AG08396 (cell line): ENCODE results near the gene PPP2CA.
"Not testable (repeated sequence)": the region's sequence is repeated elsewhere in the genome, so short reads cannot be mapped to it uniquely, and the experiment has no call there.

Experiments used
- DNase-seq: peaks from one replicate; pipeline ENCODE4 v3.0.0; 2012; ENCODE audit warnings: low spot score, mixed read lengths

Gene PPP2CA

GRCh38 chr5:134189031-134189430 is 36.8 kb downstream of the PPP2CA start:
- DNase-seq: no peak

- DNase-seq: no peak
Observed at GRCh38 chr5:134188092-134188491, 37.8 kb downstream of the PPP2CA start.

- DNase-seq: peak; percentile 83
Observed at GRCh38 chr5:134184155-134185135, 41.4 kb downstream of the PPP2CA start.

DNA sequence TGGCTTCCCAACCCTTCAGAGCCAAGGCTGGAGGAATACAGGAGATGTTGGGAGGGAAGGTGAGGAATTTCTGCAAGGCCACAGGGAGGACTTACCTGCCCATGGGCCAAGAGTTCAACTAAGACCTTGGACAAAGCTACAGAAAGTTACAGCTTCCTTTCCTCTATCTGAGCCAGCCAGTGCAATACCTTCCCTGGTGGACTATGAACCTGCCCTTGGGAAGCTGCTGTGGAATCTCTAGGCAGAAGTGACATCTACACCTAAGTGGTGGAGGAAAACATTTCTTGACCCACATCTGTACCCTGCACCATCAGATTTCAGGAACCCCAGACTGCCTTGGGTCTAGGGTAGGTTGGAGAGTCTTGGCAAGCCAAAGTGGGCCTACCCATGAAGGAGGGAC is 42.4 kb downstream of the PPP2CA start:
- DNase-seq: no peak

DNA sequence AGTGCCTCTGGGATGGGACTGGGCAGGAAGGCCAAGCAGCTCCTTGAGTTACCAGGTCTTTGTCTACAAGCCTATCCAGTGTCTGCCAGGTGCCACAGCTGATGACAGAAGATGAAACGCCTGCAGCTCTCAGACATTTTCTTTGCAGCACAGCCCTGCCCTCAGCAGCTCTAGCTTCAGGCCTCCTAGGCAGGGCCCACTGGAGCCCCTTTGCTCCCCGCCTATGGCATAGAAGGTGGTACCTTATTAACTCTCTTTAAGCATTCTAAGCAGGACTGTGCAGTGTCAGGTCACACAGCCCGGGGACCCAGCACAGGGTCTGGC is 47.8 kb downstream of the PPP2CA start:
- DNase-seq: no peak

GRCh38 chr5:134177369-134178095 is 48.3 kb downstream of the PPP2CA start:
- DNase-seq: no peak

- peak; percentile 95 for DNase-seq
Observed at GRCh38 chr5:134176511-134177368, 49.1 kb downstream of the PPP2CA start, which contains the start of gene SKP1. SKP1 (minus strand) TSS chr5:134176950; CDS start chr5:134174022, 2,928 bp downstream.

- DNase-seq: peak; percentile 35
Observed at GRCh38 chr5:134175921-134176510, 49.9 kb downstream of the PPP2CA start.

DNA sequence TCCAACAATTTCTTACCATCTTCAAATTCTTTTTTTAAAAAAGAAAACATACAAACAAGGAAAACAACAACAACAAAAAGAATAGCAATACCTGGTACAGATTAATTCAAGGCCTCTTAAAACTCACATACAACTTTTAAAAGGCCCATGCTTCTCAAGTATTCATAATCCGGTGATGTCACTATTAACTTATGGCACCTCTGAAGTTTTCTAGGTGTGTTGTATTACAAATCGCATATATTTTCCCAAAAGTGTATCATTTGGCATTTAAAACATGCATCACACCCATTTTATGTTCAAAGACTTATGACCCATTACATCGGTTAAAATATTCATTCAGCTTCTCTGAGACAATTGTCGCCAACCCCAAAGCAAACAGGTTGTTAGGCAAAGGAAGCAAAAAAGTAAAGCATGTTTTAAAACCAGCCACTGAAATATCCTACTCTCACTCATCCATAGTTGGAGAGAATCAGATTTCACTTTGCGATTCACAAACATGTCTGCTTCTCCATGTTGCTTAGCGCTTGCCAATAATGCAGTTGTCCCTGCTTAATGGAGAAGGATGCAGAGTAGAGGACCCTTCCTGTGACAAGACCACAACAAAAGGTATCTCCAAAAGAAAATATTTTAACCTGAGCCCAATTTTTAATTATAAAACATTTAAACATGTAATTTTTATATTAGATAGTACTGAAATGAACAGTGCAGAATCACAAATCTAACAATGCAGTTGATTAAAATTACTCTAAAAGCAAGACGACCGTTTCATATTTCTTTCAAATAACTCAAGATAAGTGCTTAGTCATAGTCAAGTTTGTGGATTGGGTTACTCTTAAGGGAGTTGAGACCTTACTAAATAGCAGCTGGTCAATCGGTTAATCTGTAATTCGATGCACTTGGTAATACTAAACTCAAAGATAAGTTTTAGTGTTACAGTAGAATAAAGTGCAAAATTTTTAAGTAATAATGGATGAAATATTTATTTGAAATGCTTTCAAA is 50.7 kb downstream of the PPP2CA start:
- DNase-seq: no peak

GRCh38 chr5:134171972-134172371 is 53.9 kb downstream of the PPP2CA start:
- DNase-seq: no peak

- no peak for DNase-seq
Observed at GRCh38 chr5:134162592-134162991, 63.3 kb downstream of the PPP2CA start.

- no peak for DNase-seq
Observed at GRCh38 chr5:134161513-134162395, 64.1 kb downstream of the PPP2CA start.

DNA sequence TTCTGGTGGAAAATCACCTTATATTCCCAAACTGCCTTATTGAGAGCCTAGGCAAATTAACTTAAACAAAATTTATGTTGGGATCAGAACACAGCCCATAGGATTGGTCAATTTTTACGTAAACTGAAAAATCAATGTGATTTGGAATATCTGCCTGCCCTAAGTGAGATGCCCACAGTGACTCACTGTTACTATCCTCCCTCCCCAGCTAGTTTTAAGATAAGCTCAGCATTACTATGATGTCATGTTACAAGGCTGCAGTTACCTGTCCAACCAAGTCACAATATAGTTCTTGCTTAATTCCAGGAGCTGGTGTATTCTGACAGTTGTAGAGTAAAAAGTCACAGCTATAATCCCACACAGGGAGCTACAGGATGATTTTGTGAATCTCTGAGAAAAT is 72.2 kb downstream of the PPP2CA start:
- DNase-seq: no peak

GRCh38 chr5:134153241-134153640 is 72.6 kb downstream of the PPP2CA start:
- no peak for DNase-seq

DNA sequence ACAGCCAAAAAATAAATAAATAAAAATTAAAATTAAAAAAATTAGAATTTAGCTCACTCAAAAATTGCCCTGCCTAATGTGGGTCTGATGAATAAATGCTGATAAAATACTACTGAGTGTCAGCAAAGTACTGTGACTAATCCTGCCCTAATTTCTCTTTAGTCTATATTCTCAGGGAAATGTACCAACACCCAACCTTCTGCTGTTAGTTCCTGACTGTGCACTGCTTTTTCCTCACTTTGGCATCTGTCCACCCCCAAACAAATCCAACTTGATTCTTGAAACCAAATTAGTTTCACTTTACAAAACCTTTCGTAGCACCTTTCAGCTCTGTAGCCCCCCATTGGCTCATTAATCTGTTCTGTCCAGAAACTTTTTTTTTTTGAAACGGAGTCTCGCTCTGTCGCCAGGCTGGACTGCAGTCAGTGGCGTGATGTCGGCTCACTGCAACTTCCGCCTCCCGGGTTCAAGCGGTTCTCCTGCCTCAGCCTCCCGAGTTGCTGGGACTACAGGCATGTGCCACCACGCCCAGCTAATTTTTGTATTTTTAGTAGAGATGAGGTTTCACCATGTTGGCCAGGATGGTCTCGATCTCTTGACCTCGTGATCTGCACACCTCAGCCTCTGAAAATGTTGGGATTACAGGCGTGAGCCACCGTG is 73.6 kb downstream of the PPP2CA start:
- not testable (repeated sequence) for DNase-seq

GRCh38 chr5:134151723-134152122 is 74.2 kb downstream of the PPP2CA start:
- no peak for DNase-seq

DNA sequence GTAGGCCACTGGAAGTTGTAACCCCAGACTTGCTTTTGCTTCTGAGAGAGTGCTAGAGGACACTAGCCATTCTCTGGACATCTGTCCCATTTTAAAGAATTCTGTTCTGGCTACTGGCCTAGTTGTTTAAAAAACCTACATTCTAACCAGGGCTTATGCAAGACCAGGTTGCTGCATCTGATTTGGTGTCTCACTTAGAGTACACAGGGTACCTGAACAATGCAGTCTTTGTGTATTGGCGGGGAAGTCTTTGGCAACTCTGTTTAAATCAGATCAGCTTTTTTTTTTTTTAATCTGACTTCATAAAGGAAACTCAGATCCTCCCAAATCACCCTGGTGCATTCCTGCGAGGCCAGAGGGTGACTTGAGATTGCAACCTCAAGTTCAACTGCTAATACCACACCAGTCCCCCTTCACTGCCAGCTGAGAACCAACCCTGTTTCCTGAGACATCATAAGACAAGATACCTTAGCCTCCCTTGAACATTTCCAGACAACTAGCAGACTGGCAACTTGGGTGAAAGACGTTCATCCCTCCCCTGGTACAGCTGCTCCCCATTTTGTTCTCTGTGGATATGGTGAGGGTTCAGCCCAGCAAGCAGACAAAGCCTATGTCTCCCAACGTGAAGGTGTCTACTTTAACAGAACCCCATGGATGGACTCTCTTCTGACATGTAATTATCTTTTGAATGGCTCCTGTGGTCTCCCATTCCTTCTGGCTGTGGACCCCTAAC is 76.1 kb downstream of the PPP2CA start:
- DNase-seq: no peak

GRCh38 chr5:134148986-134149539 is 76.8 kb downstream of the PPP2CA start:
- DNase-seq: no peak
